Transverse colon (tissue), 4 donors: ENCODE results near the gene PLCH1.

Experiments
- CTCF ChIP-seq, 5 experiments: fragments of 200-600 bp in 3 of 5; fragments of 450-650 bp in 2 of 5; sonication (generic) in 3 of 5; IDR thresholded peaks; 1 replicate in 2 of 5; 2 replicates in 3 of 5; pipeline ENCODE4 v1.5.1; 2016 to 2017; ENCODE audit warnings: antibody characterized with exemption in 5 of 5, inconsistent platforms in 3 of 5, mild to moderate bottlenecking in 2 of 5, moderate library complexity in 1 of 5
- EP300 ChIP-seq: sonication (generic); formaldehyde crosslinking; IDR thresholded peaks from one replicate; pipeline ENCODE4 v1.6.1; 2017; ENCODE audit warnings: antibody characterized with exemption, low read depth
- POLR2A ChIP-seq: fragments of 450-650 bp; IDR thresholded peaks from one replicate; pipeline ENCODE4 v1.6.1; 2016; ENCODE audit warnings: antibody characterized with exemption, mild to moderate bottlenecking, moderate library complexity
- POLR2AphosphoS5 ChIP-seq, 3 donors: sonication (generic); formaldehyde crosslinking; IDR thresholded peaks; one replicate each; pipeline ENCODE4 v1.6.1; 2016; ENCODE audit warnings: antibody characterized with exemption in 3 of 3

- no peak for TF ChIP-seq CTCF (IDR thresholded peaks at IDR 0.05)
- no peak for TF ChIP-seq EP300
- TF ChIP-seq POLR2A, result no peak
- no peak for TF ChIP-seq POLR2AphosphoS5 (IDR thresholded peaks at IDR 0.05)
These were observed 149.5 kb downstream of the PLCH1 start for GRCh38 chr3:155595371-155595770.
